GM12878 (cell line): Measurements from ENCODE around the gene NFS1. TPM values are rescaled to one million over a fixed set of nuclear protein-coding genes. Genes with fewer than 3 reads are reported as not detected.

Experiments
- ATAC-seq: fragments of 200-7000 bp; cut with Tn5 transposase; 3 replicates; pipeline ENCODE4 v1.9.1; 2020; ENCODE audit warnings: mild to moderate bottlenecking, moderate library complexity
- BruUV-seq: library from RNA; stranded (reverse); fragments of 400-500 nt; replicated peaks from 2 replicates; lab custom pipeline; 2021; lab: Mats Ljungman, UMichigan
- CTCF ChIA-PET: fragments of 300-600 bp; sonication (Branson Sonifier 250); formaldehyde crosslinking; extraction: SDS; loops from one replicate; lab custom pipeline; 2021; ENCODE audit warnings: inconsistent platforms; lab: Yijun Ruan, JAX
- POLR2A ChIA-PET: fragments of 350-600 bp; formaldehyde crosslinking; extraction: SDS; loops from one replicate; lab custom pipeline; 2021; ENCODE audit warnings: inconsistent platforms; lab: Charles Lee
- RAD21 ChIA-PET: fragments of 300-600 bp; sonication (Branson Sonifier 250); formaldehyde crosslinking; loops from one replicate; lab custom pipeline; 2023; ENCODE audit warnings: antibody characterized with exemption; ENCODE audit not compliant: unreplicated experiment; lab: Charles Lee
- SMC1A ChIA-PET: fragments of 300-600 bp; sonication (Branson Sonifier 250); formaldehyde crosslinking; loops from one replicate; lab custom pipeline; 2023; ENCODE audit not compliant: unreplicated experiment, uncharacterized antibody; lab: Charles Lee
- DNase-seq: peaks from one replicate; pipeline ENCODE4 v3.0.0-alpha.2; 2011; ENCODE audit warnings: low read depth, low spot score
- FAIRE-seq: peaks from 3 replicates; lab custom pipeline; 2011; peaks lifted over from hg19 to GRCh38; lab: Jason Lieb, UNC
- H2AFZ ChIP-seq: 2 replicates; pipeline ENCODE4 v1.6.0; 2011; ENCODE audit warnings: low read depth, low read length, control low read depth; ENCODE audit not compliant: control insufficient read depth
- H3K27ac ChIP-seq: 2 replicates; pipeline ENCODE4 v1.5.1; 2011; ENCODE audit warnings: control low read depth; ENCODE audit not compliant: control insufficient read depth, insufficient read depth
- H3K27me3 ChIP-seq, 2 experiments: replicated peaks in 1 of 2; 2 replicates each; pipeline versions ENCODE4 v1.6.0 to v1.6.1; 2011; ENCODE audit warnings: low read length in 1 of 2; ENCODE audit not compliant: control insufficient read depth in 2 of 2, insufficient read depth in 2 of 2
- H3K36me3 ChIP-seq, 2 experiments: 2 replicates each; pipeline ENCODE4 v1.5.1; 2011; ENCODE audit warnings: low read length in 1 of 2; ENCODE audit not compliant: control insufficient read depth in 2 of 2, insufficient read depth in 2 of 2
- H3K4me1 ChIP-seq: 2 replicates; pipeline ENCODE4 v1.6.1; 2011; ENCODE audit warnings: mild to moderate bottlenecking, low read length, moderate library complexity, mixed read lengths; ENCODE audit not compliant: control insufficient read depth, insufficient read depth
- H3K4me2 ChIP-seq: 2 replicates; pipeline ENCODE4 v1.6.0; 2011; ENCODE audit warnings: control low read depth; ENCODE audit not compliant: control insufficient read depth, insufficient read depth
- H3K4me3 ChIP-seq: fragments of 200-600 bp; sonication (generic); 2 replicates; pipeline ENCODE4 v1.5.1; 2016
- H3K79me2 ChIP-seq: 2 replicates; pipeline ENCODE4 v1.6.0; 2011; ENCODE audit warnings: low read length; ENCODE audit not compliant: control insufficient read depth, insufficient read depth
- H3K9ac ChIP-seq: 2 replicates; pipeline ENCODE4 v1.8.0; 2011; ENCODE audit warnings: low read length, control low read depth, mixed read lengths; ENCODE audit not compliant: control insufficient read depth, insufficient read depth
- H3K9me3 ChIP-seq: replicated peaks from 3 replicates; pipeline ENCODE4 v1.5.1; 2011; ENCODE audit warnings: mild to moderate bottlenecking, low read length; ENCODE audit not compliant: control insufficient read depth, insufficient read depth
- H4K20me1 ChIP-seq: 2 replicates; pipeline ENCODE4 v1.6.0; 2011; ENCODE audit not compliant: control insufficient read depth, insufficient read depth
- CEBPB ChIP-seq, 2 experiments: fragments of 150-350 bp in 1 of 2; IDR thresholded peaks; 2 replicates each; pipeline ENCODE4 v1.6.1; 2012 to 2014; ENCODE audit warnings: low read depth in 2 of 2, low read length in 2 of 2, borderline replicate concordance in 1 of 2, inconsistent platforms in 1 of 2
- EGR1 ChIP-seq, 2 experiments: IDR thresholded peaks; 1 replicate in 1 of 2; 2 replicates in 1 of 2; pipeline ENCODE4 v1.6.1; 2011 to 2012; ENCODE audit warnings: low read depth in 2 of 2, low read length in 2 of 2, borderline replicate concordance in 1 of 2, mild to moderate bottlenecking in 1 of 2, moderate library complexity in 1 of 2
- ESRRA ChIP-seq: IDR thresholded peaks from 2 replicates; pipeline ENCODE4 v1.6.1; 2012; ENCODE audit warnings: mild to moderate bottlenecking, low read length, improper control_type of control experiment
- FOXK2 ChIP-seq: fragments of 450-650 bp; IDR thresholded peaks from 2 replicates; pipeline ENCODE4 v1.6.1; 2017; ENCODE audit warnings: mild to moderate bottlenecking, moderate library complexity
- HDAC2 ChIP-seq: fragments of 200-600 bp; sonication (generic); IDR thresholded peaks from 2 replicates; pipeline ENCODE4 v1.6.1; 2017
- MEF2A ChIP-seq: IDR thresholded peaks from 2 replicates; pipeline ENCODE4 v1.6.1; 2011; ENCODE audit warnings: low read depth, mild to moderate bottlenecking, low read length, moderate library complexity; ENCODE audit not compliant: insufficient read depth
- POLR2AphosphoS5 ChIP-seq: IDR thresholded peaks from 2 replicates; pipeline ENCODE4 v1.6.1; 2011; ENCODE audit warnings: mild to moderate bottlenecking, low read length, inconsistent platforms
- SMARCA5 ChIP-seq: fragments of 450-650 bp; IDR thresholded peaks from 2 replicates; pipeline ENCODE4 v1.6.1; 2017; ENCODE audit warnings: mild to moderate bottlenecking
- SREBF1 ChIP-seq: IDR thresholded peaks from 2 replicates; pipeline ENCODE4 v1.6.1; 2012; ENCODE audit warnings: mild to moderate bottlenecking, low read length
- STAT1 ChIP-seq: fragments of 450-650 bp; conservative IDR thresholded peaks from 2 replicates; pipeline ENCODE4 v1.6.1; 2014; ENCODE audit warnings: antibody characterized with exemption, mild to moderate bottlenecking
- TCF12 ChIP-seq: IDR thresholded peaks from 2 replicates; pipeline ENCODE4 v1.6.1; 2011; ENCODE audit warnings: low read depth, mild to moderate bottlenecking, low read length
- TCF3 ChIP-seq: IDR thresholded peaks from 2 replicates; pipeline ENCODE4 v1.6.1; 2012; ENCODE audit warnings: low read depth, mild to moderate bottlenecking, low read length, borderline replicate concordance; ENCODE audit not compliant: insufficient read depth
- TCF7 ChIP-seq: IDR thresholded peaks from 2 replicates; pipeline ENCODE4 v1.6.1; 2014; ENCODE audit warnings: antibody characterized with exemption, borderline replicate concordance
- ZBED1 ChIP-seq: IDR thresholded peaks from 2 replicates; pipeline ENCODE4 v1.6.1; 2016; ENCODE audit warnings: borderline replicate concordance
- ZNF207 ChIP-seq: fragments of 450-650 bp; IDR thresholded peaks from 2 replicates; pipeline ENCODE4 v1.6.1; 2014; ENCODE audit warnings: antibody characterized with exemption, mild to moderate bottlenecking, borderline replicate concordance
- ZNF217 ChIP-seq: fragments of 450-650 bp; IDR thresholded peaks from 2 replicates; pipeline ENCODE4 v1.6.1; 2017; ENCODE audit warnings: antibody characterized with exemption, mild to moderate bottlenecking
- ZNF24 ChIP-seq: fragments of 450-650 bp; IDR thresholded peaks from 2 replicates; pipeline ENCODE4 v1.6.1; 2017; ENCODE audit warnings: antibody characterized with exemption, mild to moderate bottlenecking
- WGBS: methylation state at CpG from one replicate; pipeline ENCODE4 v1.1.6; 2016; ENCODE audit warnings: low lambda C conversion rate; ENCODE audit not compliant: insufficient replicate concordance, insufficient coverage; ENCODE audit errors: missing lambda C conversion rate; 5-methylcytosine and 5-hydroxymethylcytosine counted together
- in situ Hi-C: fragments of 300-500 bp; cut with MboI; formaldehyde crosslinking; loops from 9 replicates; pipeline ENCODE4 v1.14.3; 2018; ENCODE audit warnings: mixed read lengths
- intact Hi-C: fragments of 100-400 bp; cut with micrococcal nuclease; formaldehyde crosslinking; loops from one replicate; pipeline ENCODE4 v1.14.2; 2022; ENCODE audit not compliant: unreplicated experiment
- polyA plus RNA-seq, 11 experiments: library from polyadenylated mRNA; depleted of rRNA in 4 of 11; unstranded in 6 of 11; stranded (reverse) in 5 of 11; fragments of >200 nt; fragmentation: Nextera tagmentation in 4 of 11; fragmentation: Illumina TruSeq in 1 of 11; extraction: Ambion mirVana in 4 of 11; extraction: Trizol in 1 of 11; gene quantifications; 1 replicate in 1 of 11; 2 replicates in 10 of 11; pipeline versions ENCODE4 v1.2.1 to v1.2.3, GENCODE V29; 2011 to 2016; ENCODE audit warnings: inconsistent platforms in 2 of 11, missing spikeins in 2 of 11, low read depth in 1 of 11
- total RNA-seq, 4 experiments: library from RNA; depleted of rRNA in 3 of 4; stranded (reverse); fragments of >200 nt in 3 of 4; fragmentation: Illumina TruSeq in 1 of 4; extraction: Trizol in 1 of 4; gene quantifications; 2 replicates each; pipeline versions ENCODE4 v1.2.1 to v1.2.3, GENCODE V29; 2013 to 2021
- TF ChIP-seq, protein P1 (sequence below): fragments of 450-650 bp; IDR thresholded peaks from 2 replicates; pipeline ENCODE4 v1.6.1; 2017; ENCODE audit warnings: low read depth, mild to moderate bottlenecking, moderate library complexity

The NFS1 gene
- total and polyA plus RNA-seq, 10 of the 15 experiments (the other 5 are each of a cell fraction or from before 2014, with no cell fraction given) = 9.2 to 74.1 (median 38.6) TPM

DNA sequence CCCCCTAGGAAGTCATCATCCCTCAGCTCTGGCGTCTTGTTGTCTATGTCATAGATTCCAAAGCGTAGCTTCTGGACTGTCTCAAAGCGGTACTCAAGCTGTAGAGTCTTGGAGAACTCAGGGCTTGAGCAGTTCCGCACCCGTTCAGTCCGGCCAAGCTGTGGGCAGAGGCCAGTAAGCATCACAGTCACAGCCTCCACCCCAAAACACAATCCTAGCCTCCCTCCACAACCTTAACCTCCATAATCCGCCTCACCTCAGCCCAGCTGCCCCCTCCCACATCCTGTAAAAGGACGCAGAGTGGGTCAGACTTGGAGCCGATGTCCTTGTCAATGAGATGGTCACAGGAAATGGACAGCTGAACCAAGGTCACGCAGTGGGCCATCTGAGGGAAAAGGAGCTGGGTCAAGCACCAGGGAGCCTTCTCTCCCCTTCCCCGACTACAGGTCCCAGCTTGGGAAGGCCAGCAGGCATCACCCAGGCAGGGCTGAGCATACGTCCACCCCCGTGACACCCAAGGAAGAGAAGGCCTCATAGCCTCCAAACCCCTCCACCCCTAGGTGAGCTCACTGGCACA is 66.5 kb downstream of the NFS1 start:
- H3K9me3 ChIP-seq = no peaks in the 10 kb centered on the region
- DNase-seq (no peak), ATAC-seq (no peak), FAIRE-seq (no peak)
- H3K79me2 ChIP-seq = no peaks in the 10 kb centered on the region; the same call in none of the 2 replicates
- in situ Hi-C loops (no loop called here), intact Hi-C loops (no loop called here)
- no peak overlapping the region for H3K27ac ChIP-seq
- H3K9ac ChIP-seq = no peak overlapping the region
- BruUV-seq = no TSS peak
- SMC1A ChIA-PET = interaction anchor here (1.0 kb wide), 1 partner anchor 265 kb away, joined by 4 read pairs; no protein-coding TSS in a partner anchor
- POLR2A ChIA-PET = no interaction called here
- TF ChIP-seq MEF2A = no peak
- H3K4me2 ChIP-seq = no peak overlapping the region
- no peak overlapping the region for H2AFZ ChIP-seq
- peaks cover 11 to 28% of the 10 kb centered on the region in 2 experiments; a peak in 3 of 4 replicates for H3K36me3 ChIP-seq
- RAD21 ChIA-PET = no interaction called here
- no peaks in the 10 kb centered on the region for H3K4me1 ChIP-seq
- H3K27me3 ChIP-seq = no peaks in the 10 kb centered on the region
- H4K20me1 ChIP-seq = no peaks in the 10 kb centered on the region
- CTCF ChIA-PET = interaction anchor here (1.1 kb wide), 1 partner anchor 13 kb away, joined by 3 read pairs; no protein-coding TSS in a partner anchor
- H3K4me3 ChIP-seq = no peak overlapping the region
- 94% methylated on average over 13 of the region's 13 CpGs for WGBS

DNA sequence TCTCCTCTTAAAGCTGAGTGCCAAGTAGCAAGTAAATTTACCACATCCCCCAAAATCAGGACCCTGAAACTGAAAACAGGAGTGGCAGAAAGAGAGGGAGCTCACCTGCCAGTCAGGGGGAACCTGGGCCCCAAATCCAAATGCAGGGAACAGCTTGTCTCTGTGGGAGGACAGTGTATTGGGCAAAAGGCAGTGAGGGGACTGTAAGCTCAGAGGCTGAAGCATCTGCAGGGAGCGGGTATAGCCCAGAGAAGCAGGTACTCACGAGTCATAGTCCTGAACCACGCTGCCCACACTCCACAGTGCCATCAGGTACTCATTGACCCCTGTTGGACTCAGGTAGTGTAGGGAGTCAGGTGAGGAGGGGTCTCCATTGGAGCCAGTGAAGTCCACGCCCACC is 68.5 kb downstream of the NFS1 start:
- H3K4me3 ChIP-seq = no peak overlapping the region
- intact Hi-C loops = no loop called here
- no peak overlapping the region for H2AFZ ChIP-seq
- TF ChIP-seq SMARCA5 (no peak), CEBPB (IDR thresholded peaks at IDR 0.05; ENCODE audit: borderline replicate concordance in 1 of 2, low read depth in 2 of 2, low read length in 2 of 2) (no peak), STAT1 (no peak), ZNF207 (no peak), TCF12 (no peak), ZNF217 (no peak), ESRRA (no peak), HDAC2 (no peak), POLR2AphosphoS5 (no peak), SREBF1 (no peak), ZBED1 (no peak), TCF7 (no peak), ZNF24 (no peak), TCF3 (no peak), EGR1 (IDR thresholded peaks at IDR 0.05; ENCODE audit: borderline replicate concordance in 1 of 2, low read depth in 2 of 2, low read length in 2 of 2) (no peak), FOXK2 (no peak)
- TF ChIP-seq, protein P1, sequence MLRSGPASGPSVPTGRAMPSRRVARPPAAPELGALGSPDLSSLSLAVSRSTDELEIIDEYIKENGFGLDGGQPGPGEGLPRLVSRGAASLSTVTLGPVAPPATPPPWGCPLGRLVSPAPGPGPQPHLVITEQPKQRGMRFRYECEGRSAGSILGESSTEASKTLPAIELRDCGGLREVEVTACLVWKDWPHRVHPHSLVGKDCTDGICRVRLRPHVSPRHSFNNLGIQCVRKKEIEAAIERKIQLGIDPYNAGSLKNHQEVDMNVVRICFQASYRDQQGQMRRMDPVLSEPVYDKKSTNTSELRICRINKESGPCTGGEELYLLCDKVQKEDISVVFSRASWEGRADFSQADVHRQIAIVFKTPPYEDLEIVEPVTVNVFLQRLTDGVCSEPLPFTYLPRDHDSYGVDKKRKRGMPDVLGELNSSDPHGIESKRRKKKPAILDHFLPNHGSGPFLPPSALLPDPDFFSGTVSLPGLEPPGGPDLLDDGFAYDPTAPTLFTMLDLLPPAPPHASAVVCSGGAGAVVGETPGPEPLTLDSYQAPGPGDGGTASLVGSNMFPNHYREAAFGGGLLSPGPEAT = no peak

More for the DNA sequence above, 68.5 kb downstream of the NFS1 start:
- 96% methylated on average over 4 of the region's 4 CpGs for WGBS
- BruUV-seq = no TSS peak
- POLR2A ChIA-PET = interaction anchor here (1.2 kb wide), 1 partner anchor 112 kb away, joined by 3 read pairs; no protein-coding TSS in a partner anchor
- Histone ChIP-seq H3K9ac (no peak overlapping the region), H3K79me2 (no peaks in the 10 kb centered on the region; the same call in none of the 2 replicates), H4K20me1 (no peaks in the 10 kb centered on the region), H3K27me3 (no peaks in the 10 kb centered on the region), H3K4me2 (no peak overlapping the region), H3K9me3 (no peaks in the 10 kb centered on the region), H3K27ac (no peak overlapping the region), H3K4me1 (no peaks in the 10 kb centered on the region), H3K36me3 (peaks cover 18 to 38% of the 10 kb centered on the region in 2 experiments)
- RAD21 ChIA-PET = interaction anchor here (0.6 kb wide), 1 partner anchor 134 kb away, joined by 3 read pairs; no protein-coding TSS in a partner anchor
- CTCF ChIA-PET = interaction anchor here (1.1 to 1.5 kb wide), 2 partner anchors 12 to 255 kb away, joined by 3 to 8 read pairs; no protein-coding TSS in a partner anchor
- SMC1A ChIA-PET = interaction anchor here (0.7 to 0.8 kb wide), 2 partner anchors 11 to 24 kb away, joined by 4 read pairs; no protein-coding TSS in a partner anchor
- ATAC-seq (no peak), FAIRE-seq (no peak), DNase-seq (no peak)
- in situ Hi-C loops = no loop called here
